ENCODE measurements around the gene LNX2.
"Not testable (repeated sequence)": the region's sequence is repeated elsewhere in the genome, so short reads cannot be mapped to it uniquely, and the experiment has no call there.

LNX2 gene

GRCh38 chr13:27636589-27637288, 16.4 kb upstream of the LNX2 start:
- DNase-seq = no peak

GRCh38 chr13:27635266-27635665, 14.9 kb upstream of the LNX2 start:
- no peak for DNase-seq

GRCh38 chr13:27634791-27635190, 14.5 kb upstream of the LNX2 start:
- no peak for DNase-seq

- DNase-seq = no peak
These were observed 13.9 kb upstream of the LNX2 start for GRCh38 chr13:27634231-27634630.

- DNase-seq = peak in 1 of 14 donors; percentile 36
These were observed 12.3 kb upstream of the LNX2 start for GRCh38 chr13:27632648-27633047.

- peak in 1 of 14 donors; percentile 51 for DNase-seq
These were observed 11.9 kb upstream of the LNX2 start for GRCh38 chr13:27632214-27632613.

- no peak for DNase-seq
These were observed 11.3 kb upstream of the LNX2 start for GRCh38 chr13:27631665-27632064.

GRCh38 chr13:27631156-27631555, 10.8 kb upstream of the LNX2 start:
- DNase-seq = no peak

GRCh38 chr13:27628766-27629165, 8.4 kb upstream of the LNX2 start:
- DNase-seq = not testable (repeated sequence)

GRCh38 chr13:27628081-27628480, 7.8 kb upstream of the LNX2 start:
- peak in 1 of 14 donors; percentile 29 for DNase-seq

- DNase-seq = no peak
These were observed 7.1 kb upstream of the LNX2 start for GRCh38 chr13:27627380-27627779.

GRCh38 chr13:27625839-27626238, 5.5 kb upstream of the LNX2 start:
- no peak for DNase-seq

GRCh38 chr13:27624071-27624470, 3.7 kb upstream of the LNX2 start:
- no peak for DNase-seq

- DNase-seq = no peak
These were observed 2.6 kb upstream of the LNX2 start for GRCh38 chr13:27622881-27623280.

- DNase-seq = peak in 1 of 14 donors; percentile 44
These were observed 1.9 kb upstream of the LNX2 start for GRCh38 chr13:27622102-27622820.

- peak; percentile 18 to 82 (median 64) for DNase-seq
These were observed 1.2 kb upstream of the LNX2 start, which contains the start of gene POLR1D for GRCh38 chr13:27621366-27622101. TSS of gene POLR1D (plus strand) at chr13:27621892. CDS start at chr13:27621984, 92 bp downstream.

- DNase-seq = peak in 2 of 14 donors; percentile 55
These were observed 712 bp upstream of the LNX2 start for GRCh38 chr13:27621116-27621365.

- DNase-seq = peak in 5 of 14 donors; percentile 48 to 80 (median 71)
These were observed 477 bp downstream of the LNX2 start for GRCh38 chr13:27619728-27620376.

- DNase-seq = no peak
These were observed 1.1 kb downstream of the LNX2 start for GRCh38 chr13:27619093-27619727.

- DNase-seq = no peak
These were observed 2.4 kb downstream of the LNX2 start for GRCh38 chr13:27617881-27618321.

- DNase-seq = no peak
These were observed 6.7 kb downstream of the LNX2 start for GRCh38 chr13:27613628-27614027.

- no peak for DNase-seq
These were observed 13.2 kb downstream of the LNX2 start for GRCh38 chr13:27607125-27607524.
